ENCODE results near the gene ROR2. TPM values are rescaled to one million over a fixed set of nuclear protein-coding genes. Genes with fewer than 3 reads are reported as not detected.

Gene ROR2
- total and polyA plus RNA-seq, 2 of the 8 experiments (the other 6 are each of a cell fraction or from before 2014, with no cell fraction given), result 2.7 to 4.3 TPM

- no peak overlapping the region for H3K9ac ChIP-seq (replicated peaks in 1 of 4; ENCODE audit: extremely low read depth in 1 of 4, low read depth in 3 of 4, low read length in 3 of 4)
- no peaks in the 10 kb centered on the region for H3K36me3 ChIP-seq (ENCODE audit: control insufficient read depth in 2 of 4, insufficient read depth in 4 of 4, low read length in 3 of 4)
- 90% methylated on average over 5 of the region's 5 CpGs; no CpG with 5 or more reads in 1 of the 2 experiments for WGBS, 2 experiments (ENCODE audit: extremely low coverage in 1 of 2, insufficient coverage in 1 of 2, insufficient read length in 1 of 2, insufficient replicate concordance in 2 of 2, low coverage in 1 of 2, low lambda C conversion rate in 2 of 2, missing lambda C conversion rate in 1 of 2)
- no peak overlapping the region for H3K4me3 ChIP-seq (ENCODE audit: extremely low read depth in 1 of 4, insufficient read depth in 2 of 4, low read depth in 3 of 4, low read length in 4 of 4)
- H3K14ac ChIP-seq (ENCODE audit: insufficient read length), result no peak overlapping the region
- H3K4me1 ChIP-seq (replicated peaks in 1 of 4; ENCODE audit: control insufficient read depth in 3 of 4, insufficient read depth in 4 of 4, low read length in 3 of 4), result peaks cover 0 to 14% (median 3%) of the 10 kb centered on the region in 4 experiments; a peak in 6 of 7 replicates
- no peak overlapping the region for H4K91ac ChIP-seq (replicated peaks; ENCODE audit: insufficient read length, low read length)
- H3K23ac ChIP-seq (ENCODE audit: insufficient read length), result no peak overlapping the region
- H3K4ac ChIP-seq (replicated peaks; ENCODE audit: insufficient read length, low read depth, low read length), result no peak overlapping the region
- H3K27ac ChIP-seq (ENCODE audit: low read depth, low read length), result no peak overlapping the region
- H3K18ac ChIP-seq (ENCODE audit: extremely low read depth, low read length), result no peak overlapping the region
- H2BK5ac ChIP-seq (ENCODE audit: low read depth, low read length), result no peak overlapping the region
- no peak overlapping the region for H2BK120ac ChIP-seq (replicated peaks; ENCODE audit: low read depth, low read length)
- POLR2A ChIA-PET (ENCODE audit: partially characterized antibody), result no interaction called here
- H4K8ac ChIP-seq (ENCODE audit: extremely low read depth, insufficient read depth, low read length), result no peak overlapping the region
- FAIRE-seq (no peak), DNase-seq (ENCODE audit: low read depth in 1 of 2, low spot score in 2 of 2) (no peak)
- TF ChIP-seq BCL11A (IDR thresholded peaks at IDR 0.05; ENCODE audit: low read depth in 2 of 2, low read length in 2 of 2), result no peak
- TF ChIP-seq CBX8 (IDR thresholded peaks at IDR 0.05; ENCODE audit: borderline replicate concordance, low read depth, low read length), result no peak
- TF ChIP-seq, protein P1, sequence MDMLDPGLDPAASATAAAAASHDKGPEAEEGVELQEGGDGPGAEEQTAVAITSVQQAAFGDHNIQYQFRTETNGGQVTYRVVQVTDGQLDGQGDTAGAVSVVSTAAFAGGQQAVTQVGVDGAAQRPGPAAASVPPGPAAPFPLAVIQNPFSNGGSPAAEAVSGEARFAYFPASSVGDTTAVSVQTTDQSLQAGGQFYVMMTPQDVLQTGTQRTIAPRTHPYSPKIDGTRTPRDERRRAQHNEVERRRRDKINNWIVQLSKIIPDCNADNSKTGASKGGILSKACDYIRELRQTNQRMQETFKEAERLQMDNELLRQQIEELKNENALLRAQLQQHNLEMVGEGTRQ (IDR thresholded peaks at IDR 0.05; ENCODE audit: low read length), result no peak
- no peak for TF ChIP-seq SIN3A (conservative IDR thresholded peaks at IDR 0.05 in 1 of 2, IDR thresholded peaks at IDR 0.05 in 1 of 2; ENCODE audit: low read depth in 1 of 2, low read length in 2 of 2)
- no peak overlapping the region for H2BK12ac ChIP-seq (ENCODE audit: low read depth, low read length)
- peaks cover 0 to 3% of the 10 kb centered on the region in 2 experiments for H4K20me1 ChIP-seq (replicated peaks in 1 of 2; ENCODE audit: control insufficient read depth in 1 of 2, insufficient read depth in 2 of 2, low read length in 2 of 2)
- no peaks in the 10 kb centered on the region for H3K23me2 ChIP-seq (ENCODE audit: low read depth, low read length)
- H3K9me3 ChIP-seq (ENCODE audit: insufficient read depth in 2 of 2, low read depth in 1 of 2, low read length in 1 of 2), result no peaks in the 10 kb centered on the region
- peaks cover 2% of the 10 kb centered on the region; the same call in 1 of the 2 replicates for H3K79me1 ChIP-seq (ENCODE audit: low read depth, low read length)
- H3K79me2 ChIP-seq (ENCODE audit: control insufficient read depth in 1 of 2, insufficient read depth in 2 of 2, low read length in 2 of 2), result no peaks in the 10 kb centered on the region
- H3K56ac ChIP-seq (replicated peaks; ENCODE audit: insufficient read length, low read depth, low read length), result no peak overlapping the region
- H3K27me3 ChIP-seq (replicated peaks in 1 of 4; ENCODE audit: control insufficient read depth in 3 of 4, extremely low read depth in 1 of 4, insufficient read depth in 3 of 4, low read length in 3 of 4), result peaks cover 2 to 14% (median 7%) of the 10 kb centered on the region in 4 experiments; a peak in 6 of 7 replicates
- H2BK20ac ChIP-seq (ENCODE audit: low read length), result no peak overlapping the region
- H2AFZ ChIP-seq (ENCODE audit: low read length), result no peak overlapping the region
- no peak overlapping the region for H2BK15ac ChIP-seq (ENCODE audit: low read length)
- no peak overlapping the region for H2AK5ac ChIP-seq (ENCODE audit: low read depth, low read length)
- H3K4me2 ChIP-seq (ENCODE audit: insufficient read depth in 1 of 2, low read depth in 2 of 2, low read length in 2 of 2), result no peak overlapping the region
- CTCF ChIA-PET (ENCODE audit: partially characterized antibody), result interaction anchor here (0.8 to 3.5 kb wide), 2 partner anchors 12 to 162 kb away, joined by 3 to 18 read pairs; no protein-coding TSS in a partner anchor
- H4K5ac ChIP-seq (ENCODE audit: insufficient read length, low read depth, low read length), result no peak overlapping the region
Measured at GRCh38 chr9:91942201-91942600, 7.8 kb downstream of the ROR2 start.

Measured in H1 (cell line).